NCI-H146 treated with DMSO at 0.1 percent for 48 hours (cell line): ENCODE results near the gene SLC43A2.
"Not testable (repeated sequence)": the region's sequence is repeated elsewhere in the genome, so short reads cannot be mapped to it uniquely, and the experiment has no call there.

Experiments used
- DNase-seq: peaks from one replicate; lab custom pipeline; 2025; ENCODE audit not compliant: unreplicated experiment; lab: John Stamatoyannopoulos, UW

SLC43A2 gene

DNA sequence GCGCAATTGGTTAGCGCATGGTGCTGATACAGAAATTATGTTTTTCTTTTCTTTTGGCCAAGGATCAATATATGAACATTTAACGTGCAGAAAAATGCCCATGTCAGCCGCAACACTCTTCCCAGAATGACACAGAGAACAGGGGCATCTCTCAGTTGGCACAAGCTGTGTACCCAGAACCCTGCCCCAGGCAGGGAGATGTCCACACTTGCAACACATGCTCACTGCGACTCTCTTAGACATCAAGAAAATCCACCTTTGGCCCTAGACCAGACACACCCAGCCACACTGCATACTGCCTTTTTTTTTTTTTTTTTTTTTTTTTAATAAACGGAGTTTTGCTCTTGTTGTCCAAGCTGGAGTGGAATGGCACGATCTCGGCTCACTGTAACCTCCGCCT is 83.0 kb downstream of the SLC43A2 start:
- no peak for DNase-seq

DNA sequence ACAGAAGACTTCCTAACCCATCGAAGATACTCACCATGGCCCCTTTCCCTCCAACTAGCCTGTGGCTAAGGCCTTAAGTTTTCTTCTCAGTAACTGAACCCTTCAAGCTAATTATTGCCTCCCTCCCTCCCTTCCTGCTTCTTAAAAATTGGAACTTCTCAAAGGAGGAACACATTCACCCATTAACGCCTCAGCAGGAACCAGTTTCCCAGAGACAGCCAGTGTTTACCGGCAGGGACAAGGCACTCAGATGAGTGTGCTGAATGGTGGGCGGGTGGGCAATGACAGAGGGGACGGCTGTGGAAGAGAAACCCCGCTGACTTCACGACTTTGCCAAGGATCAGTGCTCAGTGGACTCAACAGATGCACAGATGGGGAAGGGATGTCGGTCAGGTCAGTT is 86.3 kb downstream of the SLC43A2 start:
- DNase-seq, result no peak

DNA sequence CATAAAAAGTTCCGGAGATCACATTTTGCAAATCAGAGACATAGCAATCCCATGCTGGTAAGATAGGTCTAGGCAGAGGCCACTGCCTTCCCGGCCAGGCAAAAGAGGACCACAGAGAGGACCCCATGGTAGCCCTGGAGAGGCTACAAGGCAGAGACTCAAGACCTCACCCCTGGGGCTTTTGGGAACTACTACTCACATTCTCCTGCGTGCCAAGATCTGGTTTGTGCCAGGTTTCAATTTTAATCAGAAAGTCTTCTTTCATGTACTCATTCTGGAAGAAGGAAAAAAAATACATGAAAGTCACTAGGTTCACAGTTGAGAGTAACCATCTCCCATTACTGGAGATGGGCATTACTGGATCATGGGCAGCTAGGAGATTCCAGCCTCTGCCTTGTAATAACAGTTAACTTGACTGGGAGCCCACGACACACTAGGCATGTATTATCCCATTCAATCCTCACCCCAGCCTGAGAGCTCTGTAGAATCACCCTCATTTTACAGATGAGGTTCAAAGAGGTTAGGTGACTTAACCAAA is 87.2 kb downstream of the SLC43A2 start:
- DNase-seq, result no peak

DNA sequence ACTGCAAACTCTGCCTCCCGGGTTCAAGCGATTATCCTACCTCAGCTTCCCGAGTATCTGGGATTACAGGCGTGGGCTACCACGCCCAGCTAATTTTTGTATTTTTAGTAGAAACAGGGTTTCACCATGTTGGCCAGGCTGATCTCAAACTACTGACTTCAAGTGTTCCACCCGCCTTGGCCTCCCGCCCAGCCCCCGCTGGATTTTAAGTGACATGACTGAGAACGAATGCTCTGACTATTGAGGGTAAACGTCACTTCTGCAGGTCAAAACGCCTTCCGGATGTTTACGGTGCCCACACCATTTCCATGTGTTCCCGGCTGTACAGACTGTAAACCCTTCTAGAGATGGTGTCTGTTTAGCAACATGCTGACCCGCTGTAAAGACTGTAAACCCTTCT is 88.8 kb downstream of the SLC43A2 start:
- no peak for DNase-seq

DNA sequence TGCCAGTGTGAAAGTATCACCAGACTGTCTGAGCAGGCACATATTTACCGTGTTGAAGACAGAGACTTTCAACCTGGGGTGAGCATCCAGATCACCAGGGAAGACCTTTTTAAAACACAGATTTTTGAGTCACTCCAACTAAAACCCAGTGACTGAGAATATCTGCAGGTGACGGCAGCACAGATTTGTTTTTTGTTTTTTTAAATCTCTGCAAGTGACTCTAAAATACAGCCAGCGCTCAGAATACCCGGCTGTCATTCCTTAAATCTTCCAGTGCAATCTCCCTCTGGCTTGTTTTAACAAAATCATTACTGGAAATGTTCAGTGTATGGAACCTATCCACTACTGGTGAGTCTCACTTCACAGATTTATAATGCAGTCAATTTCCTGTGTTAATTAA is 92.9 kb downstream of the SLC43A2 start:
- DNase-seq, result no peak

DNA sequence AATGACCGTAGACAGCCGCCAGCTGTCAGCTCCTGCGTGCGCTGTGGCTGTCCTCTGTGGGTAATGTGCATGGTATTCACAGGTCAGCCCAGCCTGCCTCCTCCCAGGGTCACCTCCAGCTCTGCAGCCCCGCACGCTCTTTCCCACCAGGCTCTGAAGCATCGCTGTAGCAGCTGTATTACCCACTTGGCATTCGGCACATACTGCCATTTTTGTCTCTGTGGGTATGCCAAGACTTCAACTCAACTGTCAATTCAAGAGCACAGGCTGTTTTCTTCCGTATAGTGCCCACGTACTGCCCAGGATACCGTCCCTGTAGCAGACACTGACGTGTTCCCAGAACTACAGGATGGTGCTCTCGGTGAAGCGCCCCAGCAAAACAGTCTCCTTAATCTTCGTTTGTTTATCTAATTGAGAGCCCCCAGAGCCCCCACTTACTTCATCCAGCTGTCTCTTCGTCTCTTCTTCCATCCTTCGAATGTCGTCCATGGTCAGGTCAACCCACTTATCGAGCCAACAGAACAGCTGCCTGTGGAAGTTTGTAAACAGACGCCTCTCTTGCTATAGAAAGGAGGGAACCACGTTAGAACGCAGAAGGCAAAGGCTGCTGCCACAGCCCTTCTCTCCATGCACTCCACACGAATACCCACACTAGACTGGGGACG is 94.8 kb downstream of the SLC43A2 start:
- DNase-seq, result no peak

DNA sequence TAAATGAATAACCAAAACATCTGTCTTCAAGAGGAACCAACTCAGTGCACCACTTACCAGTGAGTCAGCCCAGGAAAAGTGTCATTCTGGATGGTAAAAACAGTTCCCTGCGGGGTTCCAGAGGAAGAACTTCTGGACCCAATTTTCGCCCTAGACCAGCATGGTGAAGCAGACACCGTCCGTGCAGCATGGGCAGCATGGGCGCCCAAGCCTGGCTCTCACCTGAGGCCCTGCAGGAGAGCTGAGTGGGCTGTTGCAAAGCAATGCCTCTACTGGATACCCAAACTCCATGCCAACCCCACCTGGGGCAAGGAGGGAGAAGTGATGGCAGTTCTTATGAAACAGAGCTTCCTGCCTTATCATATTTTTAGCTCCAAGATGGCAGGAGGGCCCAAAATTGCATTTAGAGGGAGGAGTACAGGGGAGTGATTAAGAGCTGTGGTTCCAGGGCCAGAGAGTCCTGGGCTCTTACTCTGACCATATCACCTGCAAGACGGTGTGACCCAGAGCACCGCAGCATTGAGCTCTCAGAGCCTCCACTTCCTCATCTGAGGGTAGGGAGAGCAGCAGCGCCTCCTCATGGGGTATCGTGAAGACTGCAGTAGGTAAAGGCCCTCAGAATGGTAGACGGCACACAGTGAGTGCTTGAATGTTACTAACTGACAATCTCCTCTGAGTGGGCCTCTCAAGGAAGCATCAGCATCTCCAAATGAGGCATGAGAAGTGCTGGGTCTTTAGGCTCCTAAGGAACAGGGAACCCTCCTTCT is 95.6 kb downstream of the SLC43A2 start:
- no peak for DNase-seq

DNA sequence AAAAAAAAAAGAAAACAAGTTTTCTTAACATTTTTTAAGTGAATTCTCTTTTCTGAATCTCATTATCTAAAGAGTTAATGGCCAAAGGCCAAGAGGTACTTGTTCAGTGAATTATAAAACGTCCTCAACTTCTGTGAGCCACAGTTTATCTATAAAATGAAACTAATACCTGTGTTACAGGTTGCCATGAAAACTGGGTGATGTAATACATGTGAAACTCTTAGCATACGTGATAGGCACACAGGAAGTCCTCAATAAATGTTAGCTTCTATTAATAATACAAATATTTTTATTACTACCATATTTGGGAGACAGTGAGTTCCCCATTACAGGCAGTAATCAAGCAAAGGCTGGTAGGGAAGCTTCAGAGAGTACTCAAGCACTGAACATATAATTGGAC is 98.8 kb downstream of the SLC43A2 start:
- no peak for DNase-seq

DNA sequence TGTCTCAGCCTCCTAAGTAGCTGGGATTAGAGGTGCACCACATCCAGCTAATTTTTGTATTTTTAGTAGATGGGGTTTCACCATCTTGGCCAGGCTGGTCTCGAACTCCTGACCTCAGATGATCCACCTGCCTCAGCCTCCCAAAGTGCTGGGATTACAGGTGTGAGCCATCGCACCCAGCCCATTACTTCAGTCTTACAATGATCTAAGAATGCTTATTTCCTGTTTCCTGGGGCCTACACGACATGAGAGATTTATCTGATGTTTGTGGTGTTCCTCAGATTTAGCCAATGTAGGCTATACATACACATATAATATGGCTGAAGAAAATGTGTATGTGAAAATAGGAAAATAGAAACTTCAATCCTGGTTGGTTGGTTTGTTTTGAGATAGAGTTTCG is 101.8 kb downstream of the SLC43A2 start:
- DNase-seq, result not testable (repeated sequence)

DNA sequence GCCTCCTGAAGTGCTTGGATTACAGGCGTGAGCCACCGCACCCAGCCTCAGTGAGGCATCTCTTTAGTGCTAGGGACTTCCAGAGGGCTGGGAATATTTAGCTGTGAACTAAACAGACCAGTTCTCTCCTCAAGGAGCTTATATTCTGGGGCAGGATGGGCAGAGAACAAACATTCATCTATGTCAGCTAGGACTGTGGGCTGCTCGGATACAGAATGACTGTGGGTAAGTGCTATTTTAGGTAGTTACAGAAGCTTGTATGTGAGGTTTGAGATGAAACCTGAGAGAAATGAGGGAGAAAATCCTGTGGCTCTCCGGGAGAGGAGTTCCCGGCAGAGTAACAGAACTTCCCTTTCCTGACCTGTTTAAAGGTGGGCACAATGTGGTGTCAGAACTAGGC is 106.0 kb downstream of the SLC43A2 start:
- no peak for DNase-seq

DNA sequence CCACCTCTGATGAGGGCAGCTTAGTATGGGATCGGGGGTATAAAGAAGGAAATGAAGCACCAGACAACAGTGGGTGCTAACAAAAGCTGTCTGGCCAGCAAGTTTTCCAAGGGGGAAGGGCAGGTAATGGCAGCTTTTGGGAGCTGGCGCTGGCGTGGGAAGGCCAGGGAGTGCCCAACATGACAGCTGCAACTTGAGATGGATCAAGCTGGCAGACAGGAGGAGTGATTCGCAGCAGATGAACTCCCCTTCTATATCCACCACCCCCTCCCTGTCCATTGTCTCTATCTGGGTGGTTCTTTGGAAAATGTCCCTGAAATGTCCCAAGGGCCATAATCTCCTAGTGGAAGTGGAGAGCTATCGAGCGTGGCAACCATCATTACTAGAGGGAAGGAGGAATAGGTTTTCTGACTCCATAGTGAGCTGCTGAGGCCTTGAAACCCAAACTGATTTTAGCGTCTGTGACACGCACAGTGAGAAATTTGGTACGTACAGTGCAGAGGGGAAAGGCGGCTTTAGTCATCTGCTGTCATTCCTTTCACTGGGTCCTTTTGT is 107.5 kb downstream of the SLC43A2 start:
- DNase-seq, result no peak

DNA sequence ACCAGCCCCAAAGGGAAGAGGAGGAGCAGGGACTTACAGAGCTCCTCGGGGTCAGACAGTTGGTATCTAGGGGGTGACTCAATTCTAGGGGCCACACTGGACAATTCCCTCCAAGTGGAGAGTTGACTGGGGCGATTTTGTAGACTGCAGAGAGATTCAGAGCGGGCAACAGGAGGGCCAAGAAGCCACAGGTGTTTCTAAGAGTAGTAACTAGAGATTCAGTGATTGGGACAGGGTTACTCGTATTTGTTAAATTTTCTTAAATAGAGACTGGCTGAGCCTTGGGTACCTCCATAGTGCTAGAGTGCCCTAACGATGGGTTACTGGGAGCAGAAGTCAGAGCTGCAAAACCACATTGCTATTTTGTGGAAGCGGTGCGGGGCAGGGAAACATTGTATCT is 109.0 kb downstream of the SLC43A2 start:
- DNase-seq, result no peak
